Lung (tissue), 12 donors: Measurements from ENCODE around the gene TP53BP1. TPM values are rescaled to one million over a fixed set of nuclear protein-coding genes. Genes with fewer than 3 reads are reported as not detected.
A peak's percentile ranks its signal among the peaks of the same experiment; 100 is the strongest.

ENCODE experiments used
- ATAC-seq: fragments of 200-7000 bp; cut with Tn5 transposase; one replicate; pipeline ENCODE4 v1.9.1; 2020; ENCODE audit warnings: moderate number of reproducible peaks; ENCODE audit not compliant: insufficient read depth, low FRiP score
- DNase-seq, 3 donors: peaks; one replicate each; pipeline ENCODE4 v3.0.0-alpha.2; 2013 to 2017
- H3K27ac ChIP-seq, 2 donors: one replicate each; pipeline ENCODE4 v1.5.1; 2013; ENCODE audit warnings: mild to moderate bottlenecking in 2 of 2, moderate library complexity in 2 of 2, control low read depth in 1 of 2, inconsistent platforms in 1 of 2, low read depth in 1 of 2, low read length in 1 of 2
- H3K27me3 ChIP-seq, 3 donors: one replicate each; pipeline ENCODE4 v1.5.1; 2013; ENCODE audit warnings: low read length in 2 of 3; ENCODE audit not compliant: control insufficient read depth in 3 of 3, insufficient read depth in 3 of 3
- H3K36me3 ChIP-seq, 4 donors: one replicate each; pipeline ENCODE4 v1.5.1; 2013; ENCODE audit warnings: low read length in 4 of 4, mild to moderate bottlenecking in 1 of 4, moderate library complexity in 1 of 4; ENCODE audit not compliant: control insufficient read depth in 4 of 4, insufficient read depth in 4 of 4
- H3K4me1 ChIP-seq, 5 donors: one replicate each; pipeline ENCODE4 v1.5.1; 2013; ENCODE audit warnings: low read length in 5 of 5, mild to moderate bottlenecking in 2 of 5, moderate library complexity in 1 of 5; ENCODE audit not compliant: control insufficient read depth in 5 of 5, insufficient read depth in 5 of 5
- H3K4me3 ChIP-seq: one replicate; pipeline ENCODE4 v1.5.1; 2013; ENCODE audit warnings: mild to moderate bottlenecking, control low read depth, moderate library complexity
- H3K9ac ChIP-seq, 2 donors: one replicate each; pipeline ENCODE4 v1.5.1; 2013; ENCODE audit warnings: low read length in 2 of 2, control low read depth in 1 of 2; ENCODE audit not compliant: insufficient read depth in 1 of 2
- H3K9me3 ChIP-seq, 4 donors: one replicate each; pipeline ENCODE4 v1.5.1; 2013; ENCODE audit warnings: low read length in 3 of 4, mild to moderate bottlenecking in 1 of 4, moderate library complexity in 1 of 4; ENCODE audit not compliant: control insufficient read depth in 4 of 4, insufficient read depth in 3 of 4
- WGBS, 2 donors: extraction: QIAGEN DNeasy Blood & Tissue Kit; methylation state at CpG; one replicate each; pipeline ENCODE4 v1.1.7; 2013; 5-methylcytosine and 5-hydroxymethylcytosine counted together
- polyA plus RNA-seq, 2 donors: library from polyadenylated mRNA; stranded (reverse); fragments of 200-250 nt; gene quantifications; one replicate each; pipeline ENCODE4 v1.2.1, GENCODE V29; 2013
- total RNA-seq, 2 donors: library from RNA; depleted of rRNA in 1 of 2; stranded (reverse); fragments of >200 nt in 1 of 2; gene quantifications; one replicate each; pipeline ENCODE4 v1.2.1, GENCODE V29; 2014 to 2021
- TF ChIP-seq, protein P1 (sequence below): IDR thresholded peaks from 2 replicates; pipeline ENCODE4 v1.5.1; 2012; ENCODE audit warnings: mild to moderate bottlenecking; ENCODE audit errors: control extremely low read depth, extremely low read depth
- donor health status: control.
- donor health status: control.
- donor health status: Bipolar disorder and iron deficiency.
- donor health status: healthy.
- donor health status: DM: yes; HTN: yes; CAD: no.

The TP53BP1 gene
- total and polyA plus RNA-seq, 4 donors: 8.9 to 97.4 (median 23.7) TPM

DNA sequence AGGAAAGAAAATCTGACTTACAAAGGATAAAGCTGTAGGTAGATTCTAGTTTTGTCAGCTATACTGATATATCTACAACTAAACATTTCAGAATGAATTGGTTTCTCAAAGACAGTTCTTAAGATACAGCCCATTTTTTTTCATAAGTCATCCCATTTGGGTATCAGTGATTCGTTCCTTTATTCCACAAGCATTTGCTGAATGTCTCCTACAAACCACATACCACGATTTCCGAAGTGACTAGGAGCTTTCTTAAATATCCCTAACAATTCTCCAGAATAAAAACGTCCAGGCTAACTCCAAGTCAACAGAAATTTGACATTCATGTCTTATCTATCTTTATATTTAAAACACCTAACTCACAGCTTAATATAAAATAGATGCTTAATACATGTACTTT is 59.8 kb downstream of the TP53BP1 start:
- Histone ChIP-seq H3K9ac (no peak overlapping the region), H3K4me3 (no peak overlapping the region), H3K27me3 (no peaks in the 10 kb centered on the region), H3K27ac (no peak overlapping the region), H3K4me1 (no peaks in the 10 kb centered on the region), H3K36me3 (peaks cover 15 to 28% (median 21%) of the 10 kb centered on the region in 4 donors), H3K9me3 (no peaks in the 10 kb centered on the region)
- TF ChIP-seq, protein P1, sequence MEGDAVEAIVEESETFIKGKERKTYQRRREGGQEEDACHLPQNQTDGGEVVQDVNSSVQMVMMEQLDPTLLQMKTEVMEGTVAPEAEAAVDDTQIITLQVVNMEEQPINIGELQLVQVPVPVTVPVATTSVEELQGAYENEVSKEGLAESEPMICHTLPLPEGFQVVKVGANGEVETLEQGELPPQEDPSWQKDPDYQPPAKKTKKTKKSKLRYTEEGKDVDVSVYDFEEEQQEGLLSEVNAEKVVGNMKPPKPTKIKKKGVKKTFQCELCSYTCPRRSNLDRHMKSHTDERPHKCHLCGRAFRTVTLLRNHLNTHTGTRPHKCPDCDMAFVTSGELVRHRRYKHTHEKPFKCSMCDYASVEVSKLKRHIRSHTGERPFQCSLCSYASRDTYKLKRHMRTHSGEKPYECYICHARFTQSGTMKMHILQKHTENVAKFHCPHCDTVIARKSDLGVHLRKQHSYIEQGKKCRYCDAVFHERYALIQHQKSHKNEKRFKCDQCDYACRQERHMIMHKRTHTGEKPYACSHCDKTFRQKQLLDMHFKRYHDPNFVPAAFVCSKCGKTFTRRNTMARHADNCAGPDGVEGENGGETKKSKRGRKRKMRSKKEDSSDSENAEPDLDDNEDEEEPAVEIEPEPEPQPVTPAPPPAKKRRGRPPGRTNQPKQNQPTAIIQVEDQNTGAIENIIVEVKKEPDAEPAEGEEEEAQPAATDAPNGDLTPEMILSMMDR: no peak
- DNase-seq (no peak), ATAC-seq (no peak)
- WGBS, 2 donors: 91 to 92% methylated on average over 4 of the region's 4 CpGs

DNA sequence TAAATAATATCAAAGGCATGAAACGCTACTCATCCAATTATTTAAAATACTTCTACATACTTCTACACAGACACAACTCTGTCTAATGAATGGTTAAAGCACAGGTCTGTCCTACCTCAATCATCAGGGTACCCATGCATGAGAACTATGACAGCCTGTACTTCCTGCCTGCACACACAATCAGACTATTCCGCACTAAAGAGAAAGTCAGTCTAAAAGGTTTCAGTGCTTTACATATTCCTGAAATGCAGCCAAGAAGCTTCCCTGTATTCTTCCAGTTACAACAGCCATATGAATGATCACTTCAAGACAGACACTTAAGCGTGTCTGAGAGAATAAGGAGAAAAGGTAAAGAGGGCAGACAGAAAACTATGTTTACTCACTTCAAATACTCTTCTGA is 63.3 kb downstream of the TP53BP1 start:
- H3K27me3 ChIP-seq: no peaks in the 10 kb centered on the region
- H3K4me1 ChIP-seq: no peaks in the 10 kb centered on the region
- no peak overlapping the region for H3K27ac ChIP-seq
- H3K36me3 ChIP-seq: peaks cover 10 to 32% (median 23%) of the 10 kb centered on the region in 4 donors
- no peak overlapping the region for H3K9ac ChIP-seq
- no peaks in the 10 kb centered on the region for H3K9me3 ChIP-seq
- WGBS, 2 donors: 53 to 60% methylated on average over 3 of the region's 3 CpGs
- H3K4me3 ChIP-seq: no peak overlapping the region
- DNase-seq: peak in 1 of 3 donors; percentile 4
- TF ChIP-seq, protein P1: no peak
- ATAC-seq: no peak

DNA sequence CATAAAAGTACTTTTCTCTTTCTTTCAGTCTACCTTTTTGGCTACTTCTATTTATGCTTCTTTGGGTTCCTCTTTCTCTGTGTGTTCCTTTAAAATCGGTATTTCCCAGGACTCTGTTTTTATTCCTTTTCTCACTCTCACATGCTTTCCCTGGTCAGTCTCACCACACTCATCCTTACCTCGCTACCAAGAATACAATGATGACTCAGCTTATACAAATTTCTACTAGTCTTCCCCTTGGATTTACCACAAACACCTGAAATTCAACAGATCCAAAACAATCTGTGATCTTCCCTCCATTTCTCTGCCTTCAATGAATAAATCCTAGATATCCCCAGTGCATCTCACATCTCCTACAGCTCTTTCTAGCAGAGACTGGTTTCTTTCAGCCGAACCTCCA is 69.2 kb downstream of the TP53BP1 start:
- Histone ChIP-seq H3K4me1 (no peaks in the 10 kb centered on the region), H3K36me3 (peaks cover 24 to 30% (median 27%) of the 10 kb centered on the region in 4 donors), H3K9me3 (no peaks in the 10 kb centered on the region), H3K27me3 (no peaks in the 10 kb centered on the region), H3K27ac (no peak overlapping the region), H3K4me3 (no peak overlapping the region), H3K9ac (no peak overlapping the region)
- TF ChIP-seq, protein P1: no peak
- 96 to 97% methylated on average over 3 of the region's 3 CpGs for WGBS, 2 donors
- no peak for ATAC-seq
- no peak for DNase-seq

DNA sequence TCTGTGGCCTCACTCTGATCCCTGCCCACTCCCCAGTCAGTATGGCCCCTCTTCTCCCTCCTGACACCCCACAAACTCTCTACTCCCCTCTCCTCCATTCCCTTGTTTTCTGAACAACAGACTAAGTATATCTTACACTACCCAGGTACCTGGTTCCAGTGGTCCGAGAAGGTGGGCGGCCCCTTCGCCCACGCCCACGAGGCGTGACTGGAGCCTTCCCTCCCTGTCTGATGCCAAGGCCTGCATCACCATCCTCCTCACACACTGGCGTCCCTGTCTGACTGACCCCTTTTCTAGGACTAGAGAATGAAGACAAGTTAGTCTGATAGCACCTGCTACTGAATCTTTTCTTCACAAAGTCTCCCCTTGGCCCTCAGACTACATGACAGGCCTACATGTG is 72.1 kb downstream of the TP53BP1 start:
- DNase-seq (no peak), ATAC-seq (no peak)
- TF ChIP-seq, protein P1: no peak
- Histone ChIP-seq H3K27ac (no peak overlapping the region), H3K9me3 (no peaks in the 10 kb centered on the region), H3K4me1 (no peaks in the 10 kb centered on the region), H3K27me3 (no peaks in the 10 kb centered on the region), H3K4me3 (no peak overlapping the region), H3K9ac (no peak overlapping the region), H3K36me3 (peaks cover 26 to 33% (median 29%) of the 10 kb centered on the region in 4 donors)
- 95 to 97% methylated on average over 7 of the region's 7 CpGs for WGBS, 2 donors
